HG03025 (cell line): ENCODE data around the gene CES3.

ENCODE experiments used
- ATAC-seq: cut with Tn5 transposase; IDR thresholded peaks from one replicate; pipeline ENCODE4 v1.9.1; 2021; ENCODE audit warnings: mild to moderate bottlenecking, moderate library complexity; ENCODE audit not compliant: unreplicated experiment, low FRiP score

CES3 gene

GRCh38 chr16:66996324-66996982 lies 35.4 kb downstream of the CES3 start:
- no peak for ATAC-seq

- no peak for ATAC-seq
Observed at GRCh38 chr16:66996983-66997358, 35.9 kb downstream of the CES3 start.

GRCh38 chr16:67000384-67001351 lies 39.6 kb downstream of the CES3 start:
- ATAC-seq, result no peak

GRCh38 chr16:67001726-67002125 lies 40.7 kb downstream of the CES3 start:
- ATAC-seq, result no peak

GRCh38 chr16:67006930-67007658 lies 46.0 kb downstream of the CES3 start:
- no peak for ATAC-seq

GRCh38 chr16:67009158-67009557 lies 48.1 kb downstream of the CES3 start:
- no peak for ATAC-seq

- ATAC-seq, result no peak
Observed at GRCh38 chr16:67011274-67011673, 50.2 kb downstream of the CES3 start.

GRCh38 chr16:67013233-67013822 lies 52.3 kb downstream of the CES3 start:
- no peak for ATAC-seq

- no peak for ATAC-seq
Observed at GRCh38 chr16:67013823-67014633, 53.0 kb downstream of the CES3 start.

GRCh38 chr16:67014634-67015312 lies 53.7 kb downstream of the CES3 start:
- ATAC-seq, result no peak

GRCh38 chr16:67015313-67015731 lies 54.3 kb downstream of the CES3 start:
- ATAC-seq, result no peak

- ATAC-seq, result no peak
Observed at GRCh38 chr16:67016143-67016542, 55.1 kb downstream of the CES3 start.

GRCh38 chr16:67016681-67017420 lies 55.8 kb downstream of the CES3 start:
- ATAC-seq, result no peak

- ATAC-seq, result no peak
Observed at GRCh38 chr16:67017421-67017750, 56.3 kb downstream of the CES3 start.

GRCh38 chr16:67017810-67018488 lies 56.9 kb downstream of the CES3 start:
- ATAC-seq, result peak; percentile 67

- no peak for ATAC-seq
Observed at GRCh38 chr16:67019171-67019570, 58.1 kb downstream of the CES3 start.

- ATAC-seq, result no peak
Observed at GRCh38 chr16:67021321-67021720, 60.3 kb downstream of the CES3 start.

- ATAC-seq, result no peak
Observed at GRCh38 chr16:67022531-67023214, 61.6 kb downstream of the CES3 start.
